HG03521 (cell line): ENCODE measurements around the gene NSD2.
"Not testable (repeated sequence)": the region's sequence is repeated elsewhere in the genome, so short reads cannot be mapped to it uniquely, and the experiment has no call there.

Experiments
- ATAC-seq: cut with Tn5 transposase; IDR thresholded peaks from one replicate; pipeline ENCODE4 v1.9.1; 2021; ENCODE audit warnings: mild to moderate bottlenecking, moderate library complexity; ENCODE audit not compliant: unreplicated experiment

The NSD2 gene

DNA sequence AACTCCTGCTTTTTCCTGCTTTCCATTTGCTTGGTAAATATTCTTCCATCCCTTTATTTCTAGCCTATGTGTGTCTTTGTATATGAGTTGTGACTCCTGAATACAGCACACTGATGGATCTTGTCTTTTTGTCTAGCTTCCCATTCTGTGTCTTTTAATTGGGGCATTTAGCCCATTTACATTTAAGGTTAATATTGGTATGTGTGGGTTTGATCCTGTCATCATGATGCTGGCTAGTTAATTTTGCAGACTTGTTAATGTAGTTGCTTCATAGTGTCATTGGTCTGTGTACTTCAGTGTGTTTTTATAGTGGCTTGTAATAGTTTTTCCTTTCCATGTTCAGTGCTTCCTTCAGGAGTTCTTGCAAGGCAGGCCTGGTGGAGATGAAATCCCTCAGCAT, 160.0 kb downstream of the NSD2 start:
- ATAC-seq = not testable (repeated sequence)
